Left lung (tissue), 10 donors: Measurements from ENCODE around the gene KYNU. TPM values are rescaled to one million over a fixed set of nuclear protein-coding genes. Genes with fewer than 3 reads are reported as not detected.
"Not testable (repeated sequence)": the region's sequence is repeated elsewhere in the genome, so short reads cannot be mapped to it uniquely, and the experiment has no call there.

Experiments used
- ATAC-seq: fragments of 200-7000 bp; cut with Tn5 transposase; one replicate; pipeline ENCODE4 v1.9.1; 2020; ENCODE audit warnings: moderate library complexity
- DNase-seq, 4 donors: peaks; one replicate each; pipeline ENCODE4 v3.0.0-alpha.2; 2013 to 2020
- H3K27ac ChIP-seq, 2 donors: fragments of 200-600 bp; sonication (generic) in 1 of 2; one replicate each; pipeline versions ENCODE4 v1.5.0 to v1.8.0; 2020 to 2021
- H3K27me3 ChIP-seq, 2 donors: fragments of 200-600 bp; sonication (generic) in 1 of 2; one replicate each; pipeline versions ENCODE4 v1.5.0 to v1.8.0; 2020 to 2021
- H3K36me3 ChIP-seq, 2 donors: fragments of 200-600 bp; sonication (generic) in 1 of 2; one replicate each; pipeline versions ENCODE4 v1.5.0 to v1.8.0; 2020 to 2021
- H3K4me1 ChIP-seq, 2 donors: fragments of 200-600 bp; one replicate each; pipeline ENCODE4 v1.8.0; 2021
- H3K4me3 ChIP-seq, 2 donors: fragments of 200-600 bp; sonication (generic) in 1 of 2; one replicate each; pipeline versions ENCODE4 v1.5.0 to v1.8.0; 2020 to 2021; ENCODE audit warnings: mild to moderate bottlenecking in 1 of 2
- H3K9me3 ChIP-seq, 2 donors: fragments of 200-600 bp; sonication (generic) in 1 of 2; one replicate each; pipeline versions ENCODE4 v1.5.0 to v1.8.0; 2020 to 2021
- CTCF ChIP-seq, 2 donors: fragments of 200-600 bp; sonication (generic) in 1 of 2; IDR thresholded peaks; one replicate each; pipeline versions ENCODE4 v1.5.0 to v1.8.0; 2021; ENCODE audit warnings: antibody characterized with exemption in 2 of 2
- intact Hi-C, 2 donors: fragments of 100-400 bp; cut with DNase I; formaldehyde crosslinking; loops; one replicate each; pipeline versions ENCODE4 v1.11.2 to v1.14.2; 2022
- polyA plus RNA-seq, 6 donors: library from polyadenylated mRNA; unstranded; fragments of 120-200 nt; gene quantifications; one replicate each; pipeline ENCODE4 v1.2.1, GENCODE V29; 2013; ENCODE audit not compliant: insufficient read length in 6 of 6
- total RNA-seq, 2 donors: library from RNA; stranded (reverse); fragmentation: NEBNext Ultra II Directional; extraction: Animal tissue kit (Norgen Biotek cat#: 25700); gene quantifications; one replicate each; pipeline ENCODE4 v1.2.1, GENCODE V29; 2021
- donor health status: DM: no; HTN: yes; CAD: no.
- donor health status: DM: no; HTN: no; CAD: no.

KYNU gene
- total and polyA plus RNA-seq, 8 donors: 0.72 to 29.7 (median 0.84) TPM

GRCh38 chr2:142858961-142859360 lies 18.5 kb upstream of the KYNU start:
- Histone ChIP-seq H3K36me3 (no peaks in the 10 kb centered on the region), H3K4me1 (no peaks in the 10 kb centered on the region), H3K9me3 (no peaks in the 10 kb centered on the region), H3K27ac (no peak overlapping the region), H3K4me3 (no peak overlapping the region), H3K27me3 (no peaks in the 10 kb centered on the region)
- TF ChIP-seq CTCF (IDR thresholded peaks at IDR 0.05): no peak
- ATAC-seq (no peak), DNase-seq (no peak)
- intact Hi-C loops: no loop called here

GRCh38 chr2:142862299-142862698 lies 15.2 kb upstream of the KYNU start:
- no peak for TF ChIP-seq CTCF (IDR thresholded peaks at IDR 0.05)
- DNase-seq (no peak), ATAC-seq (no peak)
- Histone ChIP-seq H3K4me1 (peaks cover 0 to 22% of the 10 kb centered on the region in 2 donors), H3K36me3 (no peaks in the 10 kb centered on the region), H3K9me3 (no peaks in the 10 kb centered on the region), H3K4me3 (no peak overlapping the region), H3K27ac (no peak overlapping the region), H3K27me3 (no peaks in the 10 kb centered on the region)
- intact Hi-C loops: no loop called here

- Histone ChIP-seq H3K9me3 (no peaks in the 10 kb centered on the region), H3K36me3 (no peaks in the 10 kb centered on the region), H3K4me3 (no peak overlapping the region), H3K27ac (no peak overlapping the region), H3K27me3 (no peaks in the 10 kb centered on the region), H3K4me1 (peaks cover 0 to 28% of the 10 kb centered on the region in 2 donors)
- no peak for DNase-seq
- ATAC-seq: no peak
- TF ChIP-seq CTCF (IDR thresholded peaks at IDR 0.05): no peak
- intact Hi-C loops: no loop called here
Observed at GRCh38 chr2:142862847-142863246, 14.6 kb upstream of the KYNU start.

GRCh38 chr2:142863485-142863961 lies 13.9 kb upstream of the KYNU start:
- intact Hi-C loops: no loop called here
- peak; percentile 19 for ATAC-seq

GRCh38 chr2:142864605-142865004 lies 12.9 kb upstream of the KYNU start:
- H3K36me3 ChIP-seq, H3K4me3 ChIP-seq, H3K27me3 ChIP-seq, H3K27ac ChIP-seq, H3K9me3 ChIP-seq, ATAC-seq, intact Hi-C loops, DNase-seq: not testable (repeated sequence)
- H3K4me1 ChIP-seq: peaks cover 0 to 40% of the 10 kb centered on the region in 2 donors

More at GRCh38 chr2:142863485-142863961, 13.9 kb upstream of the KYNU start:
- no peak for DNase-seq
- H3K27me3 ChIP-seq: no peaks in the 10 kb centered on the region
- no peak overlapping the region for H3K27ac ChIP-seq
- H3K4me1 ChIP-seq: peaks cover 0 to 35% of the 10 kb centered on the region in 2 donors
- H3K36me3 ChIP-seq: no peaks in the 10 kb centered on the region
- TF ChIP-seq CTCF (IDR thresholded peaks at IDR 0.05): no peak
- H3K4me3 ChIP-seq: no peak overlapping the region
- no peaks in the 10 kb centered on the region for H3K9me3 ChIP-seq

- peak; percentile 71 for ATAC-seq
Observed at GRCh38 chr2:142865924-142866323, 11.5 kb upstream of the KYNU start.

More at GRCh38 chr2:142865924-142866323, 11.5 kb upstream of the KYNU start:
- Histone ChIP-seq H3K27me3 (no peaks in the 10 kb centered on the region), H3K36me3 (no peaks in the 10 kb centered on the region), H3K4me3 (peak overlapping the region in 1 of 2 donors; percentile 7), H3K4me1 (peaks cover 0 to 46% of the 10 kb centered on the region in 2 donors), H3K9me3 (no peaks in the 10 kb centered on the region), H3K27ac (peak overlapping the region in 1 of 2 donors; percentile 71)
- intact Hi-C loops: no loop called here
- no peak for TF ChIP-seq CTCF (IDR thresholded peaks at IDR 0.05)
- no peak for DNase-seq
